Endodermal cell (in vitro differentiated cells): ENCODE results near the gene STEAP4. TPM values are rescaled to one million over a fixed set of nuclear protein-coding genes. Genes with fewer than 3 reads are reported as not detected.

Source experiments
- DNase-seq: peaks from one replicate; pipeline ENCODE4 v3.0.0-alpha.2; 2017
- H3K27ac ChIP-seq: 2 replicates; pipeline ENCODE4 v1.5.1; 2013; ENCODE audit warnings: mild to moderate bottlenecking, low read depth, low read length, moderate library complexity
- H3K27me3 ChIP-seq: 2 replicates; pipeline ENCODE4 v1.6.1; 2013; ENCODE audit warnings: mild to moderate bottlenecking, low read length, moderate library complexity; ENCODE audit not compliant: insufficient read depth, control insufficient read depth, poor library complexity, severe bottlenecking
- H3K36me3 ChIP-seq: 2 replicates; pipeline ENCODE4 v1.7.0; 2013; ENCODE audit warnings: mild to moderate bottlenecking, low read length, moderate library complexity; ENCODE audit not compliant: control insufficient read depth, insufficient read depth
- H3K4me1 ChIP-seq: one replicate; pipeline ENCODE4 v1.7.0; 2013; ENCODE audit warnings: low read length; ENCODE audit not compliant: control insufficient read depth, insufficient read depth
- H3K4me3 ChIP-seq: 2 replicates; pipeline ENCODE4 v1.5.1; 2013; ENCODE audit warnings: mild to moderate bottlenecking, low read length, moderate library complexity
- H3K9ac ChIP-seq: 2 replicates; pipeline ENCODE4 v1.6.1; 2013; ENCODE audit warnings: mild to moderate bottlenecking, low read length, moderate library complexity; ENCODE audit not compliant: poor library complexity, severe bottlenecking; ENCODE audit errors: extremely low read depth
- H3K9me3 ChIP-seq: 2 replicates; pipeline ENCODE4 v1.6.1; 2013; ENCODE audit warnings: mild to moderate bottlenecking, low read length, moderate library complexity; ENCODE audit not compliant: control insufficient read depth
- H3K27ac Mint-ChIP-seq: 2 replicates; pipeline ENCODE4 v1.8.0; 2020; ENCODE audit warnings: mixed read lengths
- H3K27me3 Mint-ChIP-seq: 2 replicates; pipeline ENCODE4 v1.8.0; 2021; ENCODE audit warnings: mild to moderate bottlenecking, mixed read lengths; ENCODE audit not compliant: insufficient read depth
- H3K36me3 Mint-ChIP-seq: 2 replicates; pipeline ENCODE4 v1.8.0; 2020; ENCODE audit warnings: low read depth, mixed read lengths
- H3K4me1 Mint-ChIP-seq: 2 replicates; pipeline ENCODE4 v1.8.0; 2020; ENCODE audit warnings: mixed read lengths
- H3K4me3 Mint-ChIP-seq: 2 replicates; pipeline ENCODE4 v1.8.0; 2020; ENCODE audit warnings: mild to moderate bottlenecking, moderate library complexity, mixed read lengths
- H3K9me3 Mint-ChIP-seq: 2 replicates; pipeline ENCODE4 v1.8.0; 2020; ENCODE audit warnings: mild to moderate bottlenecking, mixed read lengths
- WGBS, 2 experiments: methylation state at CpG; one replicate each; pipeline versions ENCODE4 v1.1.5 to v1.1.7; 2013; ENCODE audit warnings: missing lambda C conversion rate in 2 of 2, mixed read lengths in 1 of 2; ENCODE audit not compliant: insufficient coverage in 1 of 2, insufficient read length in 1 of 2; 5-methylcytosine and 5-hydroxymethylcytosine counted together
- total RNA-seq, 2 donors: library from RNA; stranded (reverse); fragmentation: NEBNext Ultra II Directional in 1 of 2; extraction: Animal tissue kit (Norgen Biotek cat#: 25700) in 1 of 2; gene quantifications; 2 replicates in 1 of 2; 3 replicates in 1 of 2; pipeline ENCODE4 v1.2.1, GENCODE V29; 2021
- TF ChIP-seq, protein P1 (sequence below): fragments of 200-600 bp; sonication (generic); conservative IDR thresholded peaks from 2 replicates; pipeline ENCODE4 v1.5.0; 2021; ENCODE audit warnings: antibody characterized with exemption, mild to moderate bottlenecking

Gene STEAP4
- total RNA-seq, 2 donors from 2014 or later = not detected

GRCh38 chr7:88310956-88311674, 4.4 kb upstream of the STEAP4 start:
- Mint-ChIP-seq H3K4me3 (no peak overlapping the region), H3K4me1 (no peaks in the 10 kb centered on the region), H3K27ac (no peak overlapping the region), H3K9me3 (no peaks in the 10 kb centered on the region), H3K27me3 (peaks cover 18% of the 10 kb centered on the region), H3K36me3 (no peaks in the 10 kb centered on the region)
- Histone ChIP-seq H3K9ac (no peak overlapping the region), H3K27me3 (peaks cover 20% of the 10 kb centered on the region), H3K9me3 (no peaks in the 10 kb centered on the region), H3K36me3 (no peaks in the 10 kb centered on the region), H3K4me1 (no peaks in the 10 kb centered on the region), H3K27ac (no peak overlapping the region), H3K4me3 (no peak overlapping the region)
- WGBS, 2 experiments = 92 to 97% methylated on average over 3 to 4 of the region's 4 CpGs
- TF ChIP-seq, protein P1, sequence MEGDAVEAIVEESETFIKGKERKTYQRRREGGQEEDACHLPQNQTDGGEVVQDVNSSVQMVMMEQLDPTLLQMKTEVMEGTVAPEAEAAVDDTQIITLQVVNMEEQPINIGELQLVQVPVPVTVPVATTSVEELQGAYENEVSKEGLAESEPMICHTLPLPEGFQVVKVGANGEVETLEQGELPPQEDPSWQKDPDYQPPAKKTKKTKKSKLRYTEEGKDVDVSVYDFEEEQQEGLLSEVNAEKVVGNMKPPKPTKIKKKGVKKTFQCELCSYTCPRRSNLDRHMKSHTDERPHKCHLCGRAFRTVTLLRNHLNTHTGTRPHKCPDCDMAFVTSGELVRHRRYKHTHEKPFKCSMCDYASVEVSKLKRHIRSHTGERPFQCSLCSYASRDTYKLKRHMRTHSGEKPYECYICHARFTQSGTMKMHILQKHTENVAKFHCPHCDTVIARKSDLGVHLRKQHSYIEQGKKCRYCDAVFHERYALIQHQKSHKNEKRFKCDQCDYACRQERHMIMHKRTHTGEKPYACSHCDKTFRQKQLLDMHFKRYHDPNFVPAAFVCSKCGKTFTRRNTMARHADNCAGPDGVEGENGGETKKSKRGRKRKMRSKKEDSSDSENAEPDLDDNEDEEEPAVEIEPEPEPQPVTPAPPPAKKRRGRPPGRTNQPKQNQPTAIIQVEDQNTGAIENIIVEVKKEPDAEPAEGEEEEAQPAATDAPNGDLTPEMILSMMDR = no peak
- no peak for DNase-seq

GRCh38 chr7:88309819-88310218, 3.1 kb upstream of the STEAP4 start:
- Mint-ChIP-seq H3K4me3 (no peak overlapping the region), H3K27me3 (peaks cover 31% of the 10 kb centered on the region), H3K4me1 (no peaks in the 10 kb centered on the region), H3K9me3 (no peaks in the 10 kb centered on the region), H3K27ac (no peak overlapping the region), H3K36me3 (no peaks in the 10 kb centered on the region)
- Histone ChIP-seq H3K4me3 (no peak overlapping the region), H3K4me1 (no peaks in the 10 kb centered on the region), H3K36me3 (no peaks in the 10 kb centered on the region), H3K27ac (no peak overlapping the region), H3K27me3 (peaks cover 32% of the 10 kb centered on the region), H3K9me3 (no peaks in the 10 kb centered on the region), H3K9ac (no peak overlapping the region)
- 80 to 95% methylated on average over 1 to 2 of the region's 2 CpGs for WGBS, 2 experiments
- TF ChIP-seq, protein P1 = no peak
- DNase-seq = no peak

DNA sequence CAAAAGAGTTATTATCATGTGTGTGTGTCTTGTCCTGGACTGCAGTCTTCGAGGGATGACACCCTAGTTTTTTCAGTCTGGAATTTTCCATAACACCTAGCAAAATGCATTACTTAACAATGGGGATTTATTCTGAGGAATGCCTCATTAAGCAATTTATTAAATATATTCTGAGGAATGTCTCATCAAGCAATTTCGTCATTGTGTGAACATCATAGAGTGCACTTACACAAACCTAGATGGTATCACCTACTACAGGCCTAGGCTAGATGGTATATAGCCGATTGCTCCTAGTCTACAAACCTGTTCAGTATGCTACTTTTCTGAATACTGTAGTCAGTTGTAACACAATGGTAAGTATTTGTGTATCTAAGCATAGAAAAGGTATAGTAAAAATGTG, 1.1 kb upstream of the STEAP4 start:
- H3K36me3 ChIP-seq = no peaks in the 10 kb centered on the region
- H3K9me3 ChIP-seq = no peaks in the 10 kb centered on the region
- H3K27me3 ChIP-seq = peaks cover 32% of the 10 kb centered on the region
- H3K4me1 ChIP-seq = no peaks in the 10 kb centered on the region
- H3K9ac ChIP-seq = no peak overlapping the region
- H3K4me3 ChIP-seq = no peak overlapping the region
- TF ChIP-seq, protein P1 = no peak
- no peak overlapping the region for H3K27ac ChIP-seq
- Mint-ChIP-seq H3K36me3 (no peaks in the 10 kb centered on the region), H3K27ac (no peak overlapping the region), H3K4me3 (no peak overlapping the region), H3K4me1 (no peaks in the 10 kb centered on the region), H3K9me3 (no peaks in the 10 kb centered on the region), H3K27me3 (peaks cover 31% of the 10 kb centered on the region)
- DNase-seq = no peak
- 80 to 95% methylated on average over 1 to 3 of the region's 3 CpGs for WGBS, 2 experiments
